Upper lobe of right lung (tissue), 1 donor: ENCODE measurements around the gene ATP1A1. TPM values are rescaled to one million over a fixed set of nuclear protein-coding genes. Genes with fewer than 3 reads are reported as not detected.

Experiments
- ATAC-seq: fragments of 200-7000 bp; cut with Tn5 transposase; one replicate; pipeline ENCODE4 v1.9.1; 2020; ENCODE audit warnings: mild to moderate bottlenecking, moderate library complexity
- DNase-seq: peaks from one replicate; pipeline ENCODE4 v3.0.0-alpha.2; 2020
- H3K27ac ChIP-seq: fragments of 200-600 bp; one replicate; pipeline ENCODE4 v1.8.0; 2022
- H3K27me3 ChIP-seq: fragments of 200-600 bp; one replicate; pipeline ENCODE4 v1.8.0; 2022; ENCODE audit warnings: mild to moderate bottlenecking
- H3K36me3 ChIP-seq: fragments of 200-600 bp; one replicate; pipeline ENCODE4 v1.8.0; 2022
- H3K4me1 ChIP-seq: fragments of 200-600 bp; one replicate; pipeline ENCODE4 v1.8.0; 2022
- H3K4me3 ChIP-seq: fragments of 200-600 bp; one replicate; pipeline ENCODE4 v1.8.0; 2022; ENCODE audit warnings: mild to moderate bottlenecking
- H3K9me3 ChIP-seq: fragments of 200-600 bp; one replicate; pipeline ENCODE4 v1.8.0; 2022
- CTCF ChIP-seq: fragments of 200-600 bp; IDR thresholded peaks from one replicate; pipeline ENCODE4 v1.8.0; 2022; ENCODE audit warnings: antibody characterized with exemption
- intact Hi-C: fragments of 100-400 bp; cut with DNase I; formaldehyde crosslinking; loops from one replicate; pipeline ENCODE4 v1.11.0; 2022
- total RNA-seq: library from RNA; stranded (reverse); fragmentation: NEBNext Ultra II Directional; extraction: Animal tissue kit (Norgen Biotek cat#: 25700); gene quantifications from one replicate; pipeline ENCODE4 v1.2.1, GENCODE V29; 2021
- donor health status: DM: no; HTN: yes; CAD: no; lungs with severe emphysema.

The ATP1A1 gene
- total RNA-seq, 1 donor from 2014 or later = 628 TPM

- Histone ChIP-seq H3K36me3 (peaks cover 12% of the 10 kb centered on the region), H3K9me3 (no peaks in the 10 kb centered on the region), H3K4me3 (no peak overlapping the region), H3K4me1 (peaks cover 6% of the 10 kb centered on the region), H3K27ac (no peak overlapping the region), H3K27me3 (no peaks in the 10 kb centered on the region)
- TF ChIP-seq CTCF = no peak
- ATAC-seq = no peak
- DNase-seq = no peak
- intact Hi-C loops = no loop called here
Measured at GRCh38 chr1:116412480-116412798, 39.4 kb downstream of the ATP1A1 start.

- Histone ChIP-seq H3K4me1 (peaks cover 10% of the 10 kb centered on the region), H3K36me3 (peaks cover 8% of the 10 kb centered on the region), H3K27ac (no peak overlapping the region), H3K9me3 (no peaks in the 10 kb centered on the region), H3K27me3 (no peaks in the 10 kb centered on the region), H3K4me3 (no peak overlapping the region)
- no peak for TF ChIP-seq CTCF
- intact Hi-C loops = no loop called here
- no peak for DNase-seq
- ATAC-seq = peak; percentile 60
Measured at GRCh38 chr1:116412898-116413297, 39.9 kb downstream of the ATP1A1 start.

- H3K27me3 ChIP-seq = no peaks in the 10 kb centered on the region
- H3K4me3 ChIP-seq = no peak overlapping the region
- peaks cover 6% of the 10 kb centered on the region for H3K36me3 ChIP-seq
- DNase-seq (no peak), ATAC-seq (no peak)
- peaks cover 13% of the 10 kb centered on the region for H3K4me1 ChIP-seq
- no peaks in the 10 kb centered on the region for H3K9me3 ChIP-seq
- intact Hi-C loops = no loop called here
- no peak overlapping the region for H3K27ac ChIP-seq
- TF ChIP-seq CTCF = no peak
Measured at GRCh38 chr1:116413414-116413813, 40.4 kb downstream of the ATP1A1 start.

- Histone ChIP-seq H3K27me3 (no peaks in the 10 kb centered on the region), H3K4me1 (peaks cover 19% of the 10 kb centered on the region), H3K9me3 (no peaks in the 10 kb centered on the region), H3K27ac (no peak overlapping the region), H3K36me3 (peaks cover 3% of the 10 kb centered on the region), H3K4me3 (no peak overlapping the region)
- TF ChIP-seq CTCF = no peak
- intact Hi-C loops = no loop called here
- ATAC-seq (no peak), DNase-seq (no peak)
Measured at GRCh38 chr1:116414364-116414763, 41.3 kb downstream of the ATP1A1 start.

- H3K27me3 ChIP-seq = no peaks in the 10 kb centered on the region
- no peak for ATAC-seq
- H3K36me3 ChIP-seq = no peaks in the 10 kb centered on the region
- H3K27ac ChIP-seq = no peak overlapping the region
- DNase-seq = no peak
- no peaks in the 10 kb centered on the region for H3K9me3 ChIP-seq
- peaks cover 19% of the 10 kb centered on the region for H3K4me1 ChIP-seq
- no peak overlapping the region for H3K4me3 ChIP-seq
- TF ChIP-seq CTCF = no peak
- intact Hi-C loops = no loop called here
Measured at GRCh38 chr1:116415200-116415698, 42.2 kb downstream of the ATP1A1 start.
